Stimulated activated naive CD8-positive, alpha-beta T cell treated with anti-CD3 and anti-CD28 coated beads, Interleukin-15, amount 100 ng/mL, for 72 hours (primary cell): ENCODE measurements around the gene DOCK6.

Experiments used
- ATAC-seq: fragments of 150-1000 bp; cut with Tn5 transposase; 2 replicates; pipeline ENCODE4 v1.10.0; 2021; ENCODE audit warnings: mild to moderate bottlenecking, moderate library complexity
- DNase-seq, 2 donors: peaks; one replicate each; pipeline ENCODE4 v3.0.0; 2021 to 2022
- H3K27ac Mint-ChIP-seq, 2 donors: one replicate each; pipeline ENCODE4 v1.8.0; 2022; ENCODE audit warnings: mild to moderate bottlenecking in 2 of 2, mixed read lengths in 2 of 2, moderate library complexity in 2 of 2
- H3K27me3 Mint-ChIP-seq: one replicate; pipeline ENCODE4 v1.8.0; 2022; ENCODE audit warnings: mixed read lengths
- H3K4me1 Mint-ChIP-seq: one replicate; pipeline ENCODE4 v1.8.0; 2022; ENCODE audit warnings: mild to moderate bottlenecking, mixed read lengths
- H3K4me3 Mint-ChIP-seq, 2 donors: one replicate each; pipeline ENCODE4 v1.8.0; 2022; ENCODE audit warnings: mild to moderate bottlenecking in 2 of 2, mixed read lengths in 2 of 2, moderate library complexity in 1 of 2
- H3K9me3 Mint-ChIP-seq, 2 donors: one replicate each; pipeline ENCODE4 v1.8.0; 2022; ENCODE audit warnings: mixed read lengths in 2 of 2

Gene DOCK6

GRCh38 chr19:11261431-11261970, 823 bp downstream of the DOCK6 start:
- Mint-ChIP-seq H3K4me3 (peak overlapping the region; percentile 59 to 75), H3K9me3 (no peaks in the 10 kb centered on the region), H3K4me1 (no peaks in the 10 kb centered on the region), H3K27ac (no peak overlapping the region), H3K27me3 (peaks cover 75% of the 10 kb centered on the region)
- no peak for DNase-seq
- peak; percentile 21 for ATAC-seq

DNA sequence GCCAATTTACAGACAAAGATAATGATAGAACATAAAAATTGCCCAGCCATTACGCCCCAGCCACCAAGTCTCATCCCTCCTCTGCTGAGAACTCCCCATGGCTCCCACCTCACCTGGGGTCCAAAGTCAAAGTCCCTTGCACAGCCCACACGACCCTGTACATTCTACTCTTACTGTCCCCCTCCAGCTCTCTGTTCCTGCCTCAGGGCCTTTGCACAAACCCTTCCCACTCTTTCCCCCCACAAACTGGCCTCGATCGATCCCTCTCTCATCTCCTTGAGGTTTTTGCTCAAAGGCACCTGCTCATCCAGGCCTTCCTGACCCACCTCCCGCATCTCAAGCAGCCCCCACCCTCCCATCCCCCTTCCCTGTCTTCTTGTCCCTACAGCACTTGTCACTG, 1.3 kb downstream of the DOCK6 start:
- H3K4me1 Mint-ChIP-seq = no peaks in the 10 kb centered on the region
- peak overlapping the region in 1 of 2 donors; percentile 48 for H3K4me3 Mint-ChIP-seq
- no peak for ATAC-seq
- no peaks in the 10 kb centered on the region for H3K9me3 Mint-ChIP-seq
- H3K27ac Mint-ChIP-seq = peak overlapping the region in 1 of 2 donors; percentile 69
- H3K27me3 Mint-ChIP-seq = peaks cover 74% of the 10 kb centered on the region
- no peak for DNase-seq

- Mint-ChIP-seq H3K4me3 (no peak overlapping the region), H3K27ac (no peak overlapping the region), H3K4me1 (no peaks in the 10 kb centered on the region), H3K27me3 (peaks cover 63% of the 10 kb centered on the region), H3K9me3 (no peaks in the 10 kb centered on the region)
- DNase-seq = no peak
- ATAC-seq = no peak
These were observed 4.4 kb downstream of the DOCK6 start for GRCh38 chr19:11257846-11258380.

DNA sequence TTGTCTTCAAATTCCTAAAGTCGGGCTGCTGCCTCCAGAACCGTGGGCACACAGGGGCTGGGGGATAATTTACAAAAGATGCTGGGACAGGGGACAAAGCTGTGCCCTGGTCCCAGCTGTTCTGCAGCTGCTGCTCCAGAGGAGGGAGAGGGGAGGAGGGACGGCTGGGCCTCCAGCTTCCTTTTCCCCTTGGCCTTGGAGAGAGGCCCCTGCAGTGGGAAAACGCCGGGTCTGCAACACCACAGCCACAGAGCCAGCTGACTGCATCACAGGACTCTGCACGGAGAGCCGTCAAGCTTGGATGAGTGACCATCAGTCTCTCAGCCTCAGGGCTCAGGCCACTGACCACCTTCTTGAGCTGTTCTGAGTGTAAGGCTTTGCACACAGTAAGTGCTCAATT, 6.1 kb downstream of the DOCK6 start:
- Mint-ChIP-seq H3K4me1 (no peaks in the 10 kb centered on the region), H3K27ac (no peak overlapping the region), H3K9me3 (no peaks in the 10 kb centered on the region), H3K4me3 (no peak overlapping the region), H3K27me3 (peaks cover 55% of the 10 kb centered on the region)
- ATAC-seq = no peak
- DNase-seq = no peak

DNA sequence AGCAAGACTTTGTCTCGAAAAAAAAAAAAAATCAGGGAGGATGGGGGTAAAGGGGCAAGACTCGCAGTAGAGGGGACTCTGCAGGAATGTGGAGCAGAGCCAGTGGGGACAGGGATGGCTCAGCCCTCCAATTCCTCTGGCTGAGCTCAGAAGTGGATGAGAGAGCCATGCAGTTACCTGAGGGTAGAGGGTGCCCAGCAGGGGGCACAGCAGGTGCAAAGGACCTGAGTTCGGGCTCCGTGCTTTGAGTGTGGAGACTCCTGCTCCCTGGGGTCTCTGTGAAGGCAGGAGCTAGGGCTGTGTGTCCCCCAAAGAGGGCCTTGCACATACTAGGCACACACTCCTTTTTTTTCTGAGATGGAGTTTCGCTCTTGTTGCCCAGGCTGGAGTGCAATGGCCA, 7.7 kb downstream of the DOCK6 start:
- no peak for DNase-seq
- no peak for ATAC-seq
- Mint-ChIP-seq H3K27me3 (peaks cover 40% of the 10 kb centered on the region), H3K4me3 (no peak overlapping the region), H3K9me3 (no peaks in the 10 kb centered on the region), H3K4me1 (no peaks in the 10 kb centered on the region), H3K27ac (no peak overlapping the region)

DNA sequence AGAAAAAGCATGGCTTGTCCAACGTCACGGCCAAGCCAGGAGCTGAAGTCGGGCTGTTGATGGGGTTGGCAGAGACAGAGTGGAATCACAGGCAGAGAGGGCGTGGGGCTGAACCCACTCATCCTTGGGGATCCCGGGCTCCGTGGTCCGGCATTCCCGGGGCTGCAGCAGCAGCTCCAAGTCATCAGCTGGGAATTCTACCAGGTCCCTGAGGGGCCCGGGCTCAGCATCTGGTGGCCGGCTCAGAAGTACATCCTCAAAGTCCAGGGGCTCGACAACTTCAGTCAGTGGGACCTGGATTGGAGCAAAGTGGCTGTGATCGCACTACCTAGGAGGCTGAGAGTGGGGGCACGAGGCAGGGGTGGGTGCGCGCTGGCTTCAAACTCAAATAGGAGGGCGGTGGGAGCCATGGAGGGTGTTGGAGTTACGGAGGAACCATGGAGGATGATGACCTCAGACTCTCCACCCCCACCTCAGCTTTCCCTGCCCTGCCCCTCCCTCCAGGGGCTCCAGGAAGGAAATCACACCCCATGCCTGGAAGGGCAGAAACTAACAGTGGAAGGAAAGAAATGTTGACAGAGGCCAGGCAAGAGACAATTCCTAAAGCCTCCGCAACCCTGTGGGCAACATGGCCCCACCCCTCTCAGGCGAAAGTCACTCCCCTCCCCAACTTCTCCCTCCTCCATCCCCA, 9.5 kb downstream of the DOCK6 start:
- Mint-ChIP-seq H3K4me1 (no peaks in the 10 kb centered on the region), H3K27ac (peak overlapping the region in 1 of 2 donors; percentile 33), H3K27me3 (peaks cover 29% of the 10 kb centered on the region), H3K4me3 (no peak overlapping the region), H3K9me3 (no peaks in the 10 kb centered on the region)
- DNase-seq (no peak), ATAC-seq (no peak)

DNA sequence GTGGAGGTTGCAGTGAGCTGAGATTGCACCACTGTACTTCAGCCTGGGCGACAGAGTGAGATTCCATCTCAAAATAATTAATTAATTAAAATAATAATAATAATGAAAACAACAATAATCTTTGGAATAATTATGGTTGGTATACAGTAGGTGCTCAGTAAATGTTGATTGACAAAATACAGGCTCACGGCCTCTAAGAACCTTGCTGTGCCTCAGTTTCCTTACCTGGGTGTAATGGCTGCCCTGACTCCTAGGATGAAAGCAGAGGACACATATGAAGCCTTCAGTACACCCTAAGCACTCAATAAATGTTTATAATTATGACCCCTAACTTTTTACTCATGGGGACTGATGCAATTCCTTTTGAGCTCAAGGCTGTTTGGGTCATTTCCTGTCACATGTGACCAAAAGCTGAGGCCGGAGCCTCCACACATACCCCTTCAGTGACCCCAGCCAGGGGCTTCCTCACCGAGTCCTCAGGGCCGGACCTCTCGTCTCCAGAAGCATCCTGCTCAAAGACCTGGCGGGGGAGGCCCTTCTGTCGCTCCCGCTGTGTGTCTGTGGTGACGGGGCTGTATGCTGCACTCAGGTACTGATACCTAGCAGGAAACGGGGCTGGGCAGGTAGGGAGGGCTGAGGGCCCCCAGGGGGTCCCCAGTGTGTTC, 10.5 kb downstream of the DOCK6 start:
- no peaks in the 10 kb centered on the region for H3K9me3 Mint-ChIP-seq
- H3K4me1 Mint-ChIP-seq = no peaks in the 10 kb centered on the region
- H3K27me3 Mint-ChIP-seq = peaks cover 32% of the 10 kb centered on the region
- H3K27ac Mint-ChIP-seq = no peak overlapping the region
- ATAC-seq (no peak), DNase-seq (no peak)
- H3K4me3 Mint-ChIP-seq = no peak overlapping the region

DNA sequence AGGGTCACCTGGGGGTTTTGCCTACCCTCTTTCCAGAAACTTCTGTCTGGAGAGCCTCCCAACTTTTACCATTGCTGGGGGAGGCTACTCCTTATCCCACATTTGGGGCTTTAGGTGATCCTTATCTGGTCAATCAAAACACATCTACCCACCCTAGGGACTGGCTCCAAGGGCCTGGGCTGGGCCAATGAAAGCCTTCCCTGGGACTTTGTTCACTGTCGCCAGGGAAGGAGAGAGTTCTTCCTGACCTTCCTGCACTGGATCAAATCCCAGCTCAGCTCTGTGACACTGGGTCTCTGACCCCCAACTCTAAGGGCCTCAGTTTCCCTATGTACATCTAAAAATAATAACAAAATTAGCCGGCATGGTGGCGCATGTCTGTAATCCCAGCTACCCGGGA, 11.1 kb downstream of the DOCK6 start:
- Mint-ChIP-seq H3K27me3 (peaks cover 37% of the 10 kb centered on the region), H3K4me3 (no peak overlapping the region), H3K9me3 (no peaks in the 10 kb centered on the region), H3K27ac (no peak overlapping the region), H3K4me1 (no peaks in the 10 kb centered on the region)
- no peak for DNase-seq
- no peak for ATAC-seq

- no peak overlapping the region for H3K4me3 Mint-ChIP-seq
- DNase-seq = no peak
- H3K9me3 Mint-ChIP-seq = no peaks in the 10 kb centered on the region
- ATAC-seq = no peak
- H3K4me1 Mint-ChIP-seq = peaks cover 1% of the 10 kb centered on the region
- peaks cover 31% of the 10 kb centered on the region for H3K27me3 Mint-ChIP-seq
- H3K27ac Mint-ChIP-seq = no peak overlapping the region
These were observed 13.5 kb downstream of the DOCK6 start for GRCh38 chr19:11248852-11249251.

DNA sequence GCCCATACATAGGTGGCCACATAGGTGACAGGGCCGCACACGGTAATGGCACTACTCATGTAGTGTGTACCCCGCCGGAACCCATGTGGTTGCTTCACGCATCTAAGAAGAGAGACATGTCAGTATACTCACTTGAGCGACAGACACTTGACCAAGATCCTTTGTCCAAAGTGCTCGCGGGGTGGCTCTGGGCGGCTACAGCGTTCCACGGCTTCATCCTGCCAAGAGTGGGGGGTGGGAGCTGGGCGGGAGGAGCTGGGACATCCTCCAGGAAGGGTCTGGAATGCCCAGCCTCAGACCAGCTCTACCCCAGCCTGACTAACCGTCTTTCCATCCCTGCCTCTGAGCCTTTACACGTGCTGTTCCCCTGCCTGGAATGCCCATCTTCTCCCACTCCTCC, 14.4 kb downstream of the DOCK6 start:
- DNase-seq (no peak), ATAC-seq (no peak)
- H3K4me1 Mint-ChIP-seq = peaks cover 10% of the 10 kb centered on the region
- no peak overlapping the region for H3K27ac Mint-ChIP-seq
- H3K27me3 Mint-ChIP-seq = peaks cover 38% of the 10 kb centered on the region
- no peak overlapping the region for H3K4me3 Mint-ChIP-seq
- H3K9me3 Mint-ChIP-seq = no peaks in the 10 kb centered on the region

GRCh38 chr19:11247391-11247790, 14.9 kb downstream of the DOCK6 start:
- no peak overlapping the region for H3K27ac Mint-ChIP-seq
- H3K27me3 Mint-ChIP-seq = peaks cover 38% of the 10 kb centered on the region
- DNase-seq = no peak
- no peak for ATAC-seq
- no peaks in the 10 kb centered on the region for H3K9me3 Mint-ChIP-seq
- peaks cover 11% of the 10 kb centered on the region for H3K4me1 Mint-ChIP-seq
- no peak overlapping the region for H3K4me3 Mint-ChIP-seq

DNA sequence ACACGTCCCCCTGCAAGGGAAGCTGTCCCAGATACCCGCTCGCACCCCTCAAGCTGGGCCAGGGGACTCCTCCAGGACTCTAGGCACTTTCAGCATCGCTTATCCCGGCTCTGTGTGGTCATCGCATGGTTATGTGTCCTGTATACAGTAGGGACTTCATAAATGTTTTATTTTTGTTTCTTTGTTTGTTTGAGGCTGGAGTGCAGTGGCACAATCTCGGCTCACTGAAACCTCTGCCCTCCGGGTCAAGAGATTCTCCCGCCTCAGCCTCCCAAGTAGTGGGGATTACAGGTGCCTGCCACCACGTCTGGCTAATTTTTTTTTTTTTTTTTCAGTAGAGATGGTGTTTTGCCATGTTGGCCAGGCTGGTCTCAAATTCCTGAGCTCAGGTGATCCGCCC, 15.4 kb downstream of the DOCK6 start:
- DNase-seq (no peak), ATAC-seq (no peak)
- no peak overlapping the region for H3K4me3 Mint-ChIP-seq
- H3K27ac Mint-ChIP-seq = no peak overlapping the region
- H3K4me1 Mint-ChIP-seq = peaks cover 11% of the 10 kb centered on the region
- H3K9me3 Mint-ChIP-seq = no peaks in the 10 kb centered on the region
- peaks cover 42% of the 10 kb centered on the region for H3K27me3 Mint-ChIP-seq

DNA sequence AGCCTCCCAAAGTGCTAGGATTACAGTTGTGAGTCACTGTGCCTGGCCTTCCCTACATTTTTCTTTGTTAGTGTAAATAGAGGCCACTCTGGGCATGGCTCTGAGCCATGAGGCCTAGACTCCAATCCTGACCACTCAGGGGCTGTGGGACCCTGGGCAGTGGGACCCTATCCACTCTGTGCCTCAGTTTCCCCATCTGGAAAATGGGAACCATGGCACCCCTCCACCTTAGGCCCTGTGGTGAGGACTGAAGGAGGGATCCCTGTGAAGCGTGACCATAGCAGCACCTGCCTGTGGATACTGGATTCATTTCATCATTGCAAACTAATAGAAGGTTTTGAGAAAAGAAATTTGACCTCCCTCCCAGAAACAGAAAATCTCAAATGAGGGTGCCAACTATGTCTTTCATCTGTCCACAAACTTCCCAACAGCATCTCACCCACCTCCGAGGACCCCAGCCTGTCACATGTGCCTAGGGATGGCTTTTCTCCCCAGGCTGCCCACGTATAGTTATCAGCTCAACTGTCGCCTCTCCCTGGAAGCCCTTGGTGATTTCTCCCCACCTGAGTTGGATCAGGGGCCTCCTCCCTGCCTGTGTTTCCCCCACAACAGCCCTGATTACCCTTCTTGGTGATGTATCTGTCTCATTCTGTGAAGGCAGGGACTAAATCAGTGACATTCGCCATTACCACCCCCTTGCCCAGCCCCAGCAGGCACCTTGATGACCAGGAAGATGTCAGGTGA, 17.3 kb downstream of the DOCK6 start:
- H3K4me3 Mint-ChIP-seq = no peak overlapping the region
- ATAC-seq (no peak), DNase-seq (no peak)
- H3K9me3 Mint-ChIP-seq = no peaks in the 10 kb centered on the region
- peaks cover 11% of the 10 kb centered on the region for H3K4me1 Mint-ChIP-seq
- H3K27me3 Mint-ChIP-seq = peaks cover 53% of the 10 kb centered on the region
- H3K27ac Mint-ChIP-seq = no peak overlapping the region

DNA sequence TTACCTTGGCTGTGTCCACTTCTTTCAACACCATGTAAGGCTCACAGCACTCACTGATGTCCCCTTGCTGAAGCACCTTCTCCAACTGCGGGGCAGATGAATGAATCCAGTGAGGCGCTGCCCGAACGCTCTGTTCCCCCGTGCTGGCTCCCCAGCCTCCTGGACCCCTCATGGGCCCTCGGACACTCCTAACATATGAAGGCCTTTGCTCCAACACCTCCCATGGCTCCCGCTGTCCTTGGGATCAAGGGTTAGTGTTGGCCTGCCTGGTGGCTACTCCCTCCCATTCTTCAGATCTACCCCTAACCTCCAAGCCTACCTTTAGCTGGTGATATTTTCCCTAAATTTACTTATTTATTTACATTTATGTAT, 18.5 kb downstream of the DOCK6 start:
- Mint-ChIP-seq H3K4me1 (peaks cover 11% of the 10 kb centered on the region), H3K27ac (no peak overlapping the region), H3K9me3 (peaks cover 0 to 3% of the 10 kb centered on the region in 2 donors), H3K27me3 (peaks cover 53% of the 10 kb centered on the region), H3K4me3 (peak overlapping the region in 1 of 2 donors; percentile 63)
- ATAC-seq = no peak
- no peak for DNase-seq

- Mint-ChIP-seq H3K27ac (no peak overlapping the region), H3K4me1 (peaks cover 11% of the 10 kb centered on the region), H3K9me3 (peaks cover 0 to 10% of the 10 kb centered on the region in 2 donors), H3K4me3 (peak overlapping the region in 1 of 2 donors; percentile 63), H3K27me3 (peaks cover 53% of the 10 kb centered on the region)
- DNase-seq (peak; percentile 74 to 85), ATAC-seq (peak; percentile 88)
These were observed 19.2 kb downstream of the DOCK6 start for GRCh38 chr19:11242864-11243797.
